KOPT-K1 (cell line): ENCODE results near the gene FGD4.

ENCODE experiments used
- H3K27ac ChIP-seq: fragments of 200-600 bp; sonication (generic); 2 replicates; pipeline ENCODE4 v1.5.1; 2016; ENCODE audit warnings: antibody characterized with exemption, mild to moderate bottlenecking, low read depth, low read length; ENCODE audit not compliant: poor library complexity, severe bottlenecking
- H3K36me3 ChIP-seq: fragments of 200-600 bp; sonication (generic); 2 replicates; pipeline ENCODE4 v1.5.1; 2017; ENCODE audit warnings: antibody characterized with exemption, mild to moderate bottlenecking, low read length, moderate library complexity; ENCODE audit not compliant: insufficient read depth
- H3K9me3 ChIP-seq: fragments of 200-600 bp; sonication (generic); 2 replicates; pipeline ENCODE4 v1.5.1; 2017; ENCODE audit warnings: antibody characterized with exemption, low read length, mild to moderate bottlenecking; ENCODE audit not compliant: insufficient read depth, poor library complexity, severe bottlenecking

The FGD4 gene

GRCh38 chr12:32669584-32669983 is 270.2 kb downstream of the FGD4 start:
- no peaks in the 10 kb centered on the region for H3K36me3 ChIP-seq
- no peak overlapping the region for H3K27ac ChIP-seq
- H3K9me3 ChIP-seq = peaks cover 8% of the 10 kb centered on the region

GRCh38 chr12:32671930-32672780 is 272.8 kb downstream of the FGD4 start:
- H3K9me3 ChIP-seq = peaks cover 8% of the 10 kb centered on the region
- no peaks in the 10 kb centered on the region for H3K36me3 ChIP-seq
- H3K27ac ChIP-seq = no peak overlapping the region

GRCh38 chr12:32679091-32679919 is 279.9 kb downstream of the FGD4 start, which contains the start of gene DNM1L:
Gene DNM1L, plus strand, starts transcription at chr12:32679301. Its CDS starts 63 bp downstream, at chr12:32679364.
- Histone ChIP-seq H3K27ac (peak within 1 kb of the TSS; percentile 80), H3K36me3 (peaks cover 6% of the 10 kb centered on the region)

GRCh38 chr12:32679920-32680237 is 280.5 kb downstream of the FGD4 start:
- Histone ChIP-seq H3K36me3 (peaks cover 12% of the 10 kb centered on the region), H3K27ac (peak overlapping the region; percentile 80), H3K9me3 (no peaks in the 10 kb centered on the region)

More at GRCh38 chr12:32679091-32679919, 279.9 kb downstream of the FGD4 start, which contains the start of gene DNM1L:
- H3K9me3 ChIP-seq = no peaks in the 10 kb centered on the region

- peaks cover 19% of the 10 kb centered on the region for H3K36me3 ChIP-seq
- H3K9me3 ChIP-seq = no peaks in the 10 kb centered on the region
- H3K27ac ChIP-seq = no peak overlapping the region
Measured at GRCh38 chr12:32680787-32681186, 281.4 kb downstream of the FGD4 start.

GRCh38 chr12:32681272-32681671 is 281.9 kb downstream of the FGD4 start:
- H3K27ac ChIP-seq = no peak overlapping the region

GRCh38 chr12:32686340-32686739 is 287.0 kb downstream of the FGD4 start:
- no peaks in the 10 kb centered on the region for H3K9me3 ChIP-seq
- no peak overlapping the region for H3K27ac ChIP-seq
- H3K36me3 ChIP-seq = peaks cover 31% of the 10 kb centered on the region

More at GRCh38 chr12:32681272-32681671, 281.9 kb downstream of the FGD4 start:
- Histone ChIP-seq H3K36me3 (peaks cover 24% of the 10 kb centered on the region), H3K9me3 (no peaks in the 10 kb centered on the region)

GRCh38 chr12:32688786-32689185 is 289.4 kb downstream of the FGD4 start:
- Histone ChIP-seq H3K9me3 (no peaks in the 10 kb centered on the region), H3K27ac (no peak overlapping the region), H3K36me3 (peaks cover 30% of the 10 kb centered on the region)

- H3K36me3 ChIP-seq = peaks cover 29% of the 10 kb centered on the region
- H3K9me3 ChIP-seq = peaks cover 3% of the 10 kb centered on the region
- no peak overlapping the region for H3K27ac ChIP-seq
Measured at GRCh38 chr12:32690927-32691326, 291.6 kb downstream of the FGD4 start.

GRCh38 chr12:32692358-32692757 is 293.0 kb downstream of the FGD4 start:
- no peak overlapping the region for H3K27ac ChIP-seq
- H3K36me3 ChIP-seq = peaks cover 19% of the 10 kb centered on the region; the same call in 1 of the 2 replicates
- peaks cover 3% of the 10 kb centered on the region for H3K9me3 ChIP-seq

GRCh38 chr12:32693036-32693435 is 293.7 kb downstream of the FGD4 start:
- Histone ChIP-seq H3K9me3 (peaks cover 3% of the 10 kb centered on the region), H3K36me3 (peaks cover 19% of the 10 kb centered on the region; the same call in 1 of the 2 replicates), H3K27ac (no peak overlapping the region)
